OCI-M2 (cell line): ENCODE results near the gene ZMYM2.
"Not testable (repeated sequence)": the region's sequence is repeated elsewhere in the genome, so short reads cannot be mapped to it uniquely, and the experiment has no call there.

ENCODE experiments used
- DNase-seq: peaks from one replicate; lab custom pipeline; 2025; ENCODE audit not compliant: unreplicated experiment; lab: John Stamatoyannopoulos, UW

Gene ZMYM2

DNA sequence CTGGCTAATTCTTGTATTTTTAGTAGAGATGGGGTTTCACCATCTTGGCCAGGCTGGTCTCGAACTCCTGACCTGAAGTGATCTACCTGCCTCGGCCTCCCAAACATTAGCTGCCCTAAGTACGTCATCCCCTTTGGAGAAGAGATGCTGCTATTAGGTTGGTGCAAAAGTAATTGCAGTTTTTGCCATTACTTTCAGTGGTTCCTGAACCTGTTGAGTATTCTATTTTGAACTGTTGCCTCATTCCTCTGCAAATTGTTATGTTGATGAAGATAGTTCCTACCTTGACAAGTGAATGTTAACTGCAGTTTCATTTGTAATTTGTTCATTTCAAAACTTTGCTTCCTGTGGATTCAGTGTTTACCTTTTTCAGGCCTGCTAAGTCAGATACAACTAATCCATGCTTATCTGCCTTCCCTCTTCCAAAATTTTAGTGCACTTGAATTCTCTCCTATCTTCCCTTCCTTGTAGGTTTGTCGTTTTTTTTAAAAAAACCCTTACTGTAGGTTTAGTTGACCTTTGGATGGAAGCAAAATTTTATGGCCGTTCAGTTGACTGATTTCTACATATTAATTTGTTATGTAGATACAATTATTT lies 24.0 kb downstream of the ZMYM2 start:
- DNase-seq = no peak

DNA sequence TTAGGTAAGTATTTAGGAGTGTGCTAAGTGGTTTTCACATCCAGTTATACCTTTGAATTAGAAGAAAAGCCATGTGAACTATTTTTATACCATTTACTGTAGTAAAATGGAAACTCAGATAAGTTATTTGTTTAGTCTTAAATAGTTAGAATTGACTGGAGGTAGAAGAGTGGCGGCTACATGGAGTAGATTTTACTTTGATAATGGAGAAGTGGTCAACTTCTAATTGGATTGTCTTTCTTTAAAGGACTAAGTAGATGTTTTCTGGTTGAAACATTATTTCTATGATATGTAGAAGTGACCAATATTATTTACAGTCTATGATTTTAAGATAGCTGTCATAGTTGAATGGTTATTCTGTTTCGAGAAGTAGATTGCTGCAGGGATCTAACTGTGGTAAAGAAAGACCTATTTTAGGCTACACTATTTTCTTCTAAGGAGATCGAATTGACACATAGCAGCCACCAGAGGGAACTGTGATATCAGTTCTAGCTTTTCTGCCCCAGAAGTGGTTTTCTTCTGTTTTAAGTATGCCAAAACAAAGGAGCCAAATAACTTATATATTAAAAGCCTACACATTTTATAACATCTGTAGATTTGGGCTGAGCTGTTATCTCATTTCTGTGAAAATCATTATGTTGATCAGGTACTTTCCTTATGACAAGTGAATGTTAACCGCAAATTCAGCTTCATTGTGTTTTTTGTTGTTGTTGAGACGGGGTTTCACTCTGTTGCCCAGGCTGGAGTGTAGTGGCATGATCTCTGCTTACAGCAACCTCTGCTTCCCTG lies 26.1 kb downstream of the ZMYM2 start:
- no peak for DNase-seq

DNA sequence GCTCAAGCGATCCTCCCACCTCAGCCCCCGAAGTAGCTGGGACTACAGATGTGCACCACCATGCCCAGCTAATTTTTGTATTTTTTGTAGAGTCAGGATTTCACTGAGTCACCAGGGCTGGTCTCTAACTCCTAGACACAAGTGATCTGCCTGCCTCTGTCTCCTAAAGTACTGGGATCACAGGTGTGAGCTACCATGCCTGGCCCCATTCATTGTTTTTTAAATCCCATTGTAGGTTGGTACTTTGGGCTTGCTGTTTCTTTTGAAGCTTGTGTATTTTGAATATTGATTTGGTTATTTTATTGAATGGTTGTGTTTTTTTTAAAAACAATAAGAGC lies 26.7 kb downstream of the ZMYM2 start:
- DNase-seq = no peak

DNA sequence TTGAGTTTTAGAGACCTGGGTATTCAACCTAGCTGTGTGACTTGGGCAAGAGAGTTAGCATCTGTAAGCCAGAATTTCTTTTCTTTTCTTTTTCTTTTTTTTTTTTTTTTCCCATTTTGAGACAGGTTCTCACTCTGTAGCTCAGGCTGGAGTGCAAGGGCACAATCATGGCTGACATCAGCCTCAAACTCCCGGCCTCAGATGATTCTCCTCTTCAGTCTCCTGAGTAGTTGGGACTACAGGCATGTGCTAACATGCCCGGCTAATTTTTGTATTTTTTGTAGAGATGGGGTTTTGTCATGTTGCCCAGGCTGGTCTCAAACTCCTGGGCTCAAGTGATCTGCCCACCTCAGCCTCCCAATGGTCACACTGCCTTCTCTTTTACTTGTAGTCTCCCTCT lies 33.0 kb downstream of the ZMYM2 start:
- DNase-seq = no peak

DNA sequence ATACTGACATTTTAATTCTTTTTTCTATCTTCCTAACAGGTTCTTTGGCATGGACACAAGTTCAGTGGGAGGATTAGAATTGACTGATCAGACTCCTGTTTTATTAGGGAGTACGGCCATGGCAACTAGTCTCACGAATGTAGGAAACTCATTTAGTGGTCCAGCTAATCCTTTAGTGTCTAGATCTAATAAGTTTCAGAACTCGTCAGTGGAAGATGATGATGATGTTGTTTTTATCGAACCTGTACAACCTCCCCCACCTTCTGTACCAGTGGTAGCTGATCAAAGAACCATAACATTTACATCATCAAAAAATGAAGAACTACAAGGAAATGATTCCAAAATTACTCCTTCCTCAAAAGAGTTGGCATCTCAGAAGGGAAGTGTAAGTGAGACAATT lies 34.5 kb downstream of the ZMYM2 start:
- DNase-seq = no peak

DNA sequence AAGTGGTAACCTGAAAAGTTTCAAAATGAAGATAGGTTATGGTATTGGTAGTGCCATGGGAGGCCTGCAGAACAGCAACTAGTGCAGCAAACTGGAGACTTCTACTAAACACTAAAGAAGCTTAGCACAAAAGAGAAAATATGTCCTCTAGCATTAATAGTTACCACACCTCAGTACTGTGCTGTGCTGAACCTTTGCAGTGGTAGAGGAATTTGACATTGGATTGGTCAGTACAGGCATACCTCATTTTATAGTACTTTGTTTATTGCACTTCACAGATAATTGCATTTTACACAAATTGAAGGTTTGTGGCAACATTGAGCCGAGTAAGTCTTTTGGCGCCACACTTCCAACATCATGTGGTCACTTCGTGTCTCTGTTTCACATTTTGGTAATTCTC lies 40.4 kb downstream of the ZMYM2 start:
- DNase-seq = no peak

DNA sequence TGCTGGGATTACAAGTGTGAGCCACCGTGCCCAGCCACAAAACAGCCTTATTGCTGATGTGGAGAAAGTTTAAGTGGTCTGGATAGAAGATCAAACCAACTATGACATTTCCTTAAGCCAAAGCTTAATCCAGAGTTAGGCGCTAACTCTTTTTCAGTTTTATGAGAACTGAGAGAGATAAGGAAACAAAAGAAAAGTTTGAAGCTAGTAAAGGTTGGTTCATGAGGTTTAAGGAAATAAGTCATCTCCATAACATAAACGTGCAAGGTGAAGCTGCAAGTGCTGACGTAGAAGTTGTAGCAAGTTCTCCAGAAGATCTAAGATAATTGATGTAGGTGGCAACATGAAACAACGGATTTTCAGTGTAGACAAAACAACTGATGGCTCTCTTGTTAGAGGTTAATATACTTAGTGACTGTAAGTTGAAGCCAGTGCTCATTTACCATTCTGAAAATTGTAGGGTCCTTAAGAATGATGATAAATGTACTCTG lies 41.6 kb downstream of the ZMYM2 start:
- no peak for DNase-seq

DNA sequence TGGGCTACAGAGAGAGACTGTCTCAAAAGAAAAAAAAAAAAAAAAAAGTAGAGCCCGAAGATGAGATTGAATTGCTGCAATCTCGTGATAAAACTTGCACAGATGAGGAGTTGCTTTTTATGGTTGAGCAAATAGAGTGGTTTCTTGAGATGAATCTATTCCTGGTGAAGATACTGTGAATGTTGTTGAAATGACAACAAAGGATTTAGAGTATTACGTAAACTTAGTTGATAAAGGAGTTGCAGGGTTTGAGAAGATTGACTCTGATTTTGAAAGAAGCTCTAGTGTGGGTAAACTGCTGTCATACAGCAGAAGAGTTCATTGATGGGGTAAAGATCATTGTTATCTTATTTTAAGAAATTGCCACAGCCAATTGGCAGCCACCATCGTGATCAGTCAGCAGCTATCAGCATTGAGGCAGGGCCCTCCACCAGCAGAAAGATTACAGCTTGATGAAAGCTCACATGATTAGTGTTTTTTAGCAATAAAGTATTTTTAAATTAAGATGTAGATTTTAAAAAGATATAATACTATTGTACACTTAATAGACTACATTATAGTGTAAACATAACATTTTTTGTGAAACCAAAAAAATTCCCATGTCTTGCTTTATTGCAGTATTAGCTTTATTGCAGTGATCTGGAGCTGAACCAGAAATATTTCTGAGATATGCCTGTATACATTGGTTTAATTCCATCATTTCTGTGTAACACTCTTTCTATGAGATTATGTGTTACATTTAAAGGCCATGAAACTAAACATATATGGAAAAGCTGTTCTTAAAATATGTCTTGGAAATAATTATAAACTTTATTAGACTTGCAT lies 43.1 kb downstream of the ZMYM2 start:
- no peak for DNase-seq

DNA sequence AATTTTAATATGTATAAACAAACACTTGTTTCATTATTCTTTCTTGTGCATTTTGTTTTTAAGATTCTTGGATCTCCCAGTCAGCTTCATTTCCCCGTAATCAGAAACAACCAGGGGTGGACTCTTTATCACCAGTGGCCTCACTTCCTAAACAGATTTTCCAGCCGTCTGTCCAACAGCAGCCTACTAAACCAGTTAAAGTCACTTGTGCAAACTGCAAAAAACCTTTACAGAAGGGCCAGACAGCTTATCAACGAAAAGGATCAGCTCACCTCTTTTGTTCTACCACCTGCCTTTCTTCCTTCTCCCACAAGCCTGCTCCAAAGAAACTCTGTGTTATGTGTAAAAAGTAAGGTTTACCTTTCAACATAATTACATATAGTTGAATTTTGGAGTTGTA lies 44.3 kb downstream of the ZMYM2 start:
- no peak for DNase-seq

DNA sequence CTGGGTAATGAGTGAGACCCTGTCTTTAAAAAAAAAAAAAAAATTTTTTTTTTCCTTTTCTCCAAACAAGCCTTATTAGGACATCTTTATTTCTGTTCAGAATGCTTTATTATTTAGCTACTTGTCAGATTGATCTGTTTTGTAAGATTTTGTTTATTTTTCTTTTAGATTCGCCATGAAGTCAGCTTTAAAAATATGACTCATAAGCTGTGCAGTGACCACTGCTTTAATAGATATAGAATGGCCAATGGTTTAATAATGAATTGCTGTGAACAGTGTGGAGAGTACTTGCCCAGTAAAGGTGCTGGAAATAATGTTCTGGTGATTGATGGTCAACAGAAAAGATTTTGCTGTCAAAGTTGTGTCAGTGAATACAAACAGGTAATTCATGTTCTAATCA lies 47.7 kb downstream of the ZMYM2 start:
- DNase-seq = no peak

DNA sequence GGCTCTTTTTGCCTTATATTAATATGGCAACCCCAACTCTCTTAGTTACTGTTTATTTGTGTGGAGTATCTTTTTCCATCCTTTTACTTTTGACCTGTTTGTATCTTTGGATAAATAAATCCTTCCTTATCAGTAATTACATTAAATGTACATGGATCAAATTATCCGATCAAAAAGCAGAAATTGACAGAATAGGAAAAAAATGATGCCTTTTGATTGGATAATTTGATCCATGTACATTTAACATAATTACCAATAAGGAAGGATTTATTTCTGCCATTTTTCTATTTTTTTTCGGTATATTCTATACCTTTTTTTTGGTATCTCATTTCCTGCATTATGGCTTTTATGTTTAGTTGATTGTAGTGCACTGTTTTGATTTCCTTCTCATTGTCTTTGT lies 57.2 kb downstream of the ZMYM2 start:
- DNase-seq = no peak

DNA sequence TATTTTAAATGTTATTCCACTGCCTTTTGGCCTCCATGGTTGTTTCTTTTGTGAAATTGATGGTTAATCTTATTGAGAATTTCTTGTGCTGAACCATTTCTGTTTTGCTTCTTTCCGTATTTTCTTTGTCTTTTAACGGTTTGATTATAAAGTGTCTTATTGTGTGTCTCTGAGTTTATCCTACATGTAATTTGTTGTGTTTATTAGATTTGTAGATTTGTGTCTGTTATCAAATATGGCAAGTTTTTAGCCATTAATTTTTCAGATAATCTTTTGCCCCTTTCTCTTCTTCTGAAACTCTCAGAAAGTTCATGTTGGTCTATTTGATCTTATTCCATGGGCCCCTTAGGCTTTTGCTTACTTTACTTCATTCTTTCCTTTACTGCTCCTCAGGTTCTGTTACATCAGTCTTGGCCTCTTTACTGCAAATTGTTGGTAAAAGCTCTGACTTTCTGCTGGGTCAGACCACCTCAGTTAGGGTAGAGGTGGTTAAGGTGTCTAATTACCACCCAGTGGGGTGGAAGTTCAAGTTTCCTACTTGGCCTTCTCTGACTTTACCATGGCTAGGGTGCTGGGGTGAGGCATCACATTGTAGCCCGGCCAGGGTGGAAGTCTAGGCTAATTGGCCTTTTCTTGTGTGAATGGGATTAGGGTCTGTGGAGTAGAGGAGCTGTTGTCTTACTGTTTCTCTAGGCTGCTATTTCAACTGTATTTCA lies 58.3 kb downstream of the ZMYM2 start:
- no peak for DNase-seq

DNA sequence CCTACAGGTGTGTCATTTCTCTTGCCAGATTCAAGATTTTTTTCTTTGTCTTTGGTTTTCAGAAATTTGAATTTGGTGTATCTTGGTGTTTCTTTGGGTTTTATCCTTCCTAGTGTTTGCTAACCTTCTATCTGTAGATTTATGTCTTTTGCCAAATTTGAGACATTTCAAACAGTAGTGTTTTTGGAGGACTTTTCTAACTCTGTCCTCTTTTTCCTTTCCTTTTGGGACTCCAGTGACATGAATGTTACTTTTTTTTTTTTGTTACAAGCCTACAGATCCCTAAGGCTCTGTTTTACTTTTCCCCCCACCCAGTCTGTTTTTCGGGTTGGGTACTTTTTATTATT lies 58.8 kb downstream of the ZMYM2 start:
- no peak for DNase-seq

DNA sequence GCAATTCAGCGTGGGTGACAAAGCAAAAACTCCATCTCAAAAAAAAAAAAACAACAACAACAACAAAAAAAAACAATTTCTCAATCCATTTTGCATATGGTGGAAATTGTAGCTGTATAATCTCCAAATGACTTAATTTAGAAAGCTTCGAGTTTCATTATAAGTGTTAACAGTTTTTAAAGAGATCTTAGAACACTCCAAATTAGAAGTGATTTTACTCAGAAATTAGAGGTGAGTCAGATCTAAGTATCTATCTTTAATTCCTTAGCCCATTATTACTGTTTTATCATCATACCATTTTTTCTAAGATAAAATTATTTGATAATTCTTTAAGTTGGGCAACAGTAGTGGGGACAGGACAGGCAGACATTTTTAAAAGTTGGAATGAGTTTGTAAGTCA lies 60.5 kb downstream of the ZMYM2 start:
- no peak for DNase-seq

DNA sequence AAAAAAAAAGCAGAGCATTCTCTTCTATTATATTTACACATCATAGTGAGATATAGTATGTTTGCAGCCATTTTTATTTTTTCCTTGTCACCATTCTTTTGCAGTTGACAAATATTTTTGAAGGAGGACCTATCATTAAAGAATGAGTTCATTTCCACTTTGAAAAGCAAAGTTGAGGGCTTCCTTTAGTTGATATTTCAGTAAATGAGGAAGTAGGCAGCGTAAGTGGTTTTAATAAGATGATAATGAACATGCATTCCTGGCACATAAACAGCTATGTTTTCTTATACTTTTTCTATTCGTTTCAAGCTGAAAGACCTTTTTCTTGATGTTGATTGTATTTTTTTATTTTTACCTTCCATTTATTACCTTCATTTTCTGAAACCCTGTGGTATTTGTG lies 66.2 kb downstream of the ZMYM2 start:
- no peak for DNase-seq

DNA sequence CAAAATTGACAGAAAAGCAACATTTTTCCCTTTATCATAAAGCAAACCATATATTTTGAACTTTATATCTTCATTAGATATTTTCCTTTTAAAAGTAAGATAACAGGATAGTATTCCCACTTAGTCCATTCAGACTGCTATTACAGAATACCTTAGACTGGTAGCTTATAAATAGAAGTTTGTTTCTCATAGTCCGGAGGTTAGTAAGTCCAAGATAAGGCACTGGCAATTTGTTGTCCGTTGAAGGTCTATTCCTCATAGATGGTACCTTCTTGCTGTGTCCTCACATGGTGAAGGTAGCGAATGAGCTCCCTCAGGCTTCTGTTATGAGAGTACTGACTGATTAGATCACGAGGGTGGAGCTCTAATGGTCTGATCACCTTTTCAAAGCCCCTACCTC lies 70.4 kb downstream of the ZMYM2 start:
- DNase-seq = no peak

DNA sequence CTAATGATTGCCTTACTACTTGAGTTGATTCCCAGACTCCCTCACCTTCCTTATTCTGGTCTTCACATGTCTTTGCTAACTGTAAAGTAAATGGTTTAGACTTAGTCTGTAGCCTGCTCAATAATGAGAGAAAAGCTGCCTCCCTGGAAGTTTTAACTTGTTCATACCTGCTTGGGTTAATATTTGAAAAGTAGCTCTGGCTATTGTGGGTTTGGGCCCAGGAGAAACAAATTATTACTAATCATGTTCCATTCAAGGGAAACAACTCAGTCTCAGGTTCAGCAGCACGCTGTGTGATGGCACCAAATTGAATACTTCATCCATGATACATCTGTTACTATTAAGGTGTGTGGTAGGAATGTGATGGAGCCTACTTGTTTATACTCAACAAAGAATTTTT lies 75.0 kb downstream of the ZMYM2 start:
- DNase-seq = no peak

DNA sequence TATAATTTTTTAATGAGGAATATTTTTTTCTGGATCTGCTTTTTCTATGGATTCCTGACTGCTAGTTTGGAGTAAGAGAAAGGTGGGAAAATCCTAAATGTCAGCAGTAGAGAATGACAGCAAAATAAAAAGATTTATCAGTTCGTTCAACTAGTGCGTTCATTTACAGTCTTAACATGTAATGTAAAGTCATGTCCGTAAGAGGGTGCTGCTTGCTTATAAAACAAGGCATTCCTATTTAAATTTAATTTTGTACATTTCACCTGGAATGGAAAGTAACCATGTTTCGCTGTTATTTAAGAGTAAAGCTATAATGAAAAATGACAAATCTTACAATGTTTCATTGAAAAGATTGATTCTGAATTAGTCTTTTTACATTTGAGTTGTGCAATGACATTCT lies 76.6 kb downstream of the ZMYM2 start:
- no peak for DNase-seq

DNA sequence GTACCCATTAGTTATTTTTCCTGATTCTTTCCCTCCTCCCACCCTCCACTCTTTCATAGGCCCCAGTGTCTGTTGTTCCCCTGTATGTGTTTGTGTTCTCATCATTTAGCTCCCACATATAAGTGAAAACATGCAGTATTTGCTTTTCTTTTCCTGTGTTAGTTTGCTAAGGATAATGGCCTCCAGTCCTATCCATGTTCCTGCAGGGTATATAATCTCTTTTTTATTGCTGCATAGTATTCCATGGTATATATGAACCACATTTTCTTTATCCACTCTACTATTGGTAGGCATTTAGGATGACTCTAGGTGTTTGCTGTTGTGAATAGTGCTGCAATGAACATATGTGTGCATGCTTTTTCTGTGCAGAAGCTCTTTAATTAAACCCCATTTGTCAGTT lies 79.4 kb downstream of the ZMYM2 start:
- DNase-seq = no peak

DNA sequence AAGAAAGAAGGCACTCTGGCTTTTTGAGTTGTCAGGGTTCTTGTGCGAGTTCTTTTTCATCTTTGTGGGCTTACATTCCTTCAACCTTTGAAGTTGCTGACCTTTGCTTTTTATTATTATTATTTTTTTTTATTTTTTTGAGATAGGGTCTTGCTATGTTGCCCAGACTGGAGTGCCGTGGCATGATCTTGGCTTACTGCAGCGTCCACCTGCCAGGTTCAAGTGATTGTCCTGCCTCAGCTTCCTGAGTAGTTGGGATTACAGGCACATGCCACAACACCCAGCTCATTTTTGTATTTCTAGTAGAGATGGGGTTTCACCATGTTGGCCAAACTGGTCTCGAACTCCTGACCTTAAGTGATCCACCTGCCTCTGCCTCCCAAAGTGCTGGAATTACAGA lies 84.1 kb downstream of the ZMYM2 start:
- not testable (repeated sequence) for DNase-seq

DNA sequence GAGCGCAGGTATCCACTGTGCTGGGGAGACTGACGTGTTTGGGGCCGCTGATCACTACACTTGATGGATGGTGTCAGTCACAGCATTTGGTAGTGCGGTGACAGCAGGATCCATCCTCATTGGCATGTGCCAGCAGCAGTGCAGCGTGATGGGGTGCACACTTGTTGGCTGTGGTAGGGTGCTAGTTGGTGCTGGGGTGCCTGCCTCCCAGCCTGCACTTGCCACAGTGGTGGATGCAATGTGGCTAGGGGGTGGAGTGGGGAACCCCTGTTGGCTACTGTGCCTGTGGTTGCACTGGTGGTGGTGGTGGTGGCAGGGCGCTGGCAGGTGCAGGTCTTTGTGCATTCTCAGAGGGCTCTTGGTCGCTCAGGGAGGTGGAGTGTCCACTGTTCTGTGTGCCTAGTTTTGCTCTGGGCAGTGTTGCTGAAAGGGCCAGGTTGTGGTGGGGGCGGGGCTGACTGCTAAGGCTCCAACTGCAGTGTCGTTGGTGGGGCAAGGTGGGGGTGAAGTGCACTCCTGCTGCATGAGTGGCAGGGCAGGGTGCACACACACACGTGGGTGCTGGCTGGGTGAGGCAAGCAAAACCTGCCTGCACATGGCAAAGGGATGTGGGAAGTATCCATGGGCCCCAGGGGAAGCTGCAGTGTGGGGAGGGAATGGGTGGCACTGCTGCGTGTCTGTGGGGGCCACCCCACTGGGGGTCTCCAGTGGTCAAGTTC lies 84.8 kb downstream of the ZMYM2 start:
- no peak for DNase-seq
